ENCODE results near the gene IL1F10.

DNA sequence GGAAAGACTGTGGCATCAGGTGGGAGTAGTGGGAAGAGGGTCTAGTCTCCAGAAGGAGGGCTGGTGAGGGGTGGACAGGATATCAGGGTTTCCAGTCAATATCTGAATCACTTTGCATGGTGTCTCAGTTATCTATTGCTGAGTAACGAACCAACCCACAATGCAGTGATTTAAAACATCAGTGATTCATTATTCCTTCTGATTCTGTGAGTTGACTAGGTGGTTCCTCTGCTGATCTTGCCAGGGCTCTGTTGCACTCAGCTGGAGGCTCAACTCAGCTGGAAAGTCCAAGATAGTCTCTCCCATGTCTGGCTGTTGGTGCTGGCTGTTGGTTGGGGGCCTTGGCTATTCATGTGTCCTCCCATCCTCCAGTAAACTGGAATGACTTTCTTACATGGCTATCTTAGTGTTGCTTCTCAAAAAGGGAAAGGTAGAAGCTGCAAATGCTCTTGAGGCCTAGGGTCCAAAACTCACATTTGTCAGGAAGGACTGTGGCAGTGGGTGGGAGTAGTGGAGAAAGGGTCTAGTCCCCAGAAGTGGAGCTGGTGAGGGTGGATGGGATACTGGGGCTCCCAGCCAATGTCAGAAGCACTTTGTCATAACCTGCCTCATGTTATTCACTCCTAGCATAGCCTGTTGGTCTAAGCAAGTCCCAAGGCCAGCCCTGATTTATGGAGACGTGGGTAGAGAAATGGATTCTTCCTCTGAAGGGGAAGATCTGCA is 13.9 kb downstream of the IL1F10 start:
- TF ChIP-seq, protein P1, sequence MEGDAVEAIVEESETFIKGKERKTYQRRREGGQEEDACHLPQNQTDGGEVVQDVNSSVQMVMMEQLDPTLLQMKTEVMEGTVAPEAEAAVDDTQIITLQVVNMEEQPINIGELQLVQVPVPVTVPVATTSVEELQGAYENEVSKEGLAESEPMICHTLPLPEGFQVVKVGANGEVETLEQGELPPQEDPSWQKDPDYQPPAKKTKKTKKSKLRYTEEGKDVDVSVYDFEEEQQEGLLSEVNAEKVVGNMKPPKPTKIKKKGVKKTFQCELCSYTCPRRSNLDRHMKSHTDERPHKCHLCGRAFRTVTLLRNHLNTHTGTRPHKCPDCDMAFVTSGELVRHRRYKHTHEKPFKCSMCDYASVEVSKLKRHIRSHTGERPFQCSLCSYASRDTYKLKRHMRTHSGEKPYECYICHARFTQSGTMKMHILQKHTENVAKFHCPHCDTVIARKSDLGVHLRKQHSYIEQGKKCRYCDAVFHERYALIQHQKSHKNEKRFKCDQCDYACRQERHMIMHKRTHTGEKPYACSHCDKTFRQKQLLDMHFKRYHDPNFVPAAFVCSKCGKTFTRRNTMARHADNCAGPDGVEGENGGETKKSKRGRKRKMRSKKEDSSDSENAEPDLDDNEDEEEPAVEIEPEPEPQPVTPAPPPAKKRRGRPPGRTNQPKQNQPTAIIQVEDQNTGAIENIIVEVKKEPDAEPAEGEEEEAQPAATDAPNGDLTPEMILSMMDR (IDR thresholded peaks at IDR 0.05), result no peak
- no peak for TF ChIP-seq POLR2A (IDR thresholded peaks at IDR 0.05)
- TF ChIP-seq EP300 (IDR thresholded peaks at IDR 0.05), result no peak
